ENCODE results near the gene HSPA12A. TPM values are rescaled to one million over a fixed set of nuclear protein-coding genes. Genes with fewer than 3 reads are reported as not detected.

Gene HSPA12A
- total RNA-seq: 0.46 and 0.64 TPM in 2 replicates

GRCh38 chr10:116742367-116743265 is at the start of gene HSPA12A:
Gene HSPA12A (minus strand): TSS chr10:116742566. CDS start chr10:116742469, 97 bp downstream.
- peaks cover 55% of the 10 kb centered on the region for H3K27me3 Mint-ChIP-seq (ENCODE audit: low read depth)
- H3K9me3 Mint-ChIP-seq: no peaks in the 10 kb centered on the region
- intact Hi-C loops (cut with micrococcal nuclease): loop anchor here (2.0 kb wide), 1 partner anchor 46 kb away; no protein-coding TSS in a partner anchor
- DNase-seq (ENCODE audit: low spot score): peak; percentile 41
- no peak within 1 kb of the TSS for H3K27ac Mint-ChIP-seq
- peak within 1 kb of the TSS; percentile 45 for H3K4me3 Mint-ChIP-seq (ENCODE audit: low read depth)
- peaks cover 2% of the 10 kb centered on the region for H3K4me1 Mint-ChIP-seq (ENCODE audit: low read depth)
- no peaks in the 10 kb centered on the region for H3K36me3 Mint-ChIP-seq (ENCODE audit: low read depth)

- peaks cover 3% of the 10 kb centered on the region for H3K27me3 Mint-ChIP-seq (ENCODE audit: low read depth)
- H3K4me3 Mint-ChIP-seq (ENCODE audit: low read depth): no peak overlapping the region
- no peak for DNase-seq (ENCODE audit: low spot score)
- no peak overlapping the region for H3K27ac Mint-ChIP-seq
- intact Hi-C loops (cut with micrococcal nuclease): no loop called here
- peaks cover 5% of the 10 kb centered on the region for H3K9me3 Mint-ChIP-seq
- peaks cover 16% of the 10 kb centered on the region for H3K4me1 Mint-ChIP-seq (ENCODE audit: low read depth)
- H3K36me3 Mint-ChIP-seq (ENCODE audit: low read depth): no peaks in the 10 kb centered on the region
These were observed 48.9 kb upstream of the HSPA12A start for GRCh38 chr10:116791241-116791640.

- peaks cover 3% of the 10 kb centered on the region for H3K27me3 Mint-ChIP-seq (ENCODE audit: low read depth)
- intact Hi-C loops (cut with micrococcal nuclease): loop anchor here (1.0 to 2.0 kb wide), 2 partner anchors 45 to 106 kb away; partner anchors contain the start of gene HSPA12A
- peak overlapping the region; percentile 76 for H3K27ac Mint-ChIP-seq
- peak; percentile 65 for DNase-seq (ENCODE audit: low spot score)
- H3K36me3 Mint-ChIP-seq (ENCODE audit: low read depth): no peaks in the 10 kb centered on the region
- peaks cover 5% of the 10 kb centered on the region for H3K9me3 Mint-ChIP-seq
- H3K4me1 Mint-ChIP-seq (ENCODE audit: low read depth): peaks cover 17% of the 10 kb centered on the region
- H3K4me3 Mint-ChIP-seq (ENCODE audit: low read depth): peak overlapping the region; percentile 45
These were observed 45.7 kb upstream of the HSPA12A start for GRCh38 chr10:116787893-116788665.

- peaks cover 13% of the 10 kb centered on the region for H3K4me1 Mint-ChIP-seq (ENCODE audit: low read depth)
- peak overlapping the region; percentile 76 for H3K27ac Mint-ChIP-seq
- H3K4me3 Mint-ChIP-seq (ENCODE audit: low read depth): peak overlapping the region; percentile 45
- H3K9me3 Mint-ChIP-seq: no peaks in the 10 kb centered on the region
- DNase-seq (ENCODE audit: low spot score): no peak
- peaks cover 3% of the 10 kb centered on the region for H3K27me3 Mint-ChIP-seq (ENCODE audit: low read depth)
- H3K36me3 Mint-ChIP-seq (ENCODE audit: low read depth): no peaks in the 10 kb centered on the region
- intact Hi-C loops (cut with micrococcal nuclease): no loop called here
These were observed 44.8 kb upstream of the HSPA12A start for GRCh38 chr10:116787053-116787659.

GRCh38 chr10:116785867-116786266 is 43.5 kb upstream of the HSPA12A start:
- H3K9me3 Mint-ChIP-seq: no peaks in the 10 kb centered on the region
- no peak overlapping the region for H3K4me3 Mint-ChIP-seq (ENCODE audit: low read depth)
- no peak overlapping the region for H3K27ac Mint-ChIP-seq
- intact Hi-C loops (cut with micrococcal nuclease): no loop called here
- H3K4me1 Mint-ChIP-seq (ENCODE audit: low read depth): peaks cover 13% of the 10 kb centered on the region
- peaks cover 6% of the 10 kb centered on the region for H3K27me3 Mint-ChIP-seq (ENCODE audit: low read depth)
- H3K36me3 Mint-ChIP-seq (ENCODE audit: low read depth): no peaks in the 10 kb centered on the region
- no peak for DNase-seq (ENCODE audit: low spot score)

GRCh38 chr10:116785282-116785681 is 42.9 kb upstream of the HSPA12A start:
- Mint-ChIP-seq H3K4me1 (ENCODE audit: low read depth) (peaks cover 13% of the 10 kb centered on the region), H3K4me3 (ENCODE audit: low read depth) (no peak overlapping the region), H3K36me3 (ENCODE audit: low read depth) (no peaks in the 10 kb centered on the region), H3K9me3 (no peaks in the 10 kb centered on the region), H3K27me3 (ENCODE audit: low read depth) (peaks cover 5% of the 10 kb centered on the region), H3K27ac (no peak overlapping the region)
- DNase-seq (ENCODE audit: low spot score): no peak
- intact Hi-C loops (cut with micrococcal nuclease): no loop called here

GRCh38 chr10:116784651-116785050 is 42.3 kb upstream of the HSPA12A start:
- Mint-ChIP-seq H3K9me3 (no peaks in the 10 kb centered on the region), H3K27ac (no peak overlapping the region), H3K4me3 (ENCODE audit: low read depth) (no peak overlapping the region), H3K4me1 (ENCODE audit: low read depth) (peaks cover 13% of the 10 kb centered on the region), H3K27me3 (ENCODE audit: low read depth) (peaks cover 5% of the 10 kb centered on the region), H3K36me3 (ENCODE audit: low read depth) (no peaks in the 10 kb centered on the region)
- DNase-seq (ENCODE audit: low spot score): no peak
- intact Hi-C loops (cut with micrococcal nuclease): no loop called here

GRCh38 chr10:116784035-116784434 is 41.7 kb upstream of the HSPA12A start:
- Mint-ChIP-seq H3K27ac (no peak overlapping the region), H3K36me3 (ENCODE audit: low read depth) (no peaks in the 10 kb centered on the region), H3K4me3 (ENCODE audit: low read depth) (no peak overlapping the region), H3K9me3 (no peaks in the 10 kb centered on the region), H3K27me3 (ENCODE audit: low read depth) (peaks cover 5% of the 10 kb centered on the region), H3K4me1 (ENCODE audit: low read depth) (peaks cover 13% of the 10 kb centered on the region)
- DNase-seq (ENCODE audit: low spot score): no peak
- intact Hi-C loops (cut with micrococcal nuclease): no loop called here

GRCh38 chr10:116783011-116783655 is 40.8 kb upstream of the HSPA12A start:
- Mint-ChIP-seq H3K9me3 (no peaks in the 10 kb centered on the region), H3K4me3 (ENCODE audit: low read depth) (no peak overlapping the region), H3K4me1 (ENCODE audit: low read depth) (peaks cover 11% of the 10 kb centered on the region), H3K27ac (no peak overlapping the region), H3K36me3 (ENCODE audit: low read depth) (no peaks in the 10 kb centered on the region), H3K27me3 (ENCODE audit: low read depth) (peaks cover 3% of the 10 kb centered on the region)
- no peak for DNase-seq (ENCODE audit: low spot score)
- intact Hi-C loops (cut with micrococcal nuclease): no loop called here

- Mint-ChIP-seq H3K4me3 (ENCODE audit: low read depth) (no peak overlapping the region), H3K27ac (no peak overlapping the region), H3K9me3 (no peaks in the 10 kb centered on the region), H3K27me3 (ENCODE audit: low read depth) (peaks cover 3% of the 10 kb centered on the region), H3K4me1 (ENCODE audit: low read depth) (peaks cover 1% of the 10 kb centered on the region), H3K36me3 (ENCODE audit: low read depth) (no peaks in the 10 kb centered on the region)
- intact Hi-C loops (cut with micrococcal nuclease): no loop called here
- no peak for DNase-seq (ENCODE audit: low spot score)
These were observed 39.1 kb upstream of the HSPA12A start for GRCh38 chr10:116781370-116781884.

- Mint-ChIP-seq H3K4me3 (ENCODE audit: low read depth) (no peak overlapping the region), H3K27ac (no peak overlapping the region), H3K36me3 (ENCODE audit: low read depth) (no peaks in the 10 kb centered on the region), H3K9me3 (no peaks in the 10 kb centered on the region), H3K27me3 (ENCODE audit: low read depth) (peaks cover 3% of the 10 kb centered on the region), H3K4me1 (ENCODE audit: low read depth) (peaks cover 1% of the 10 kb centered on the region)
- intact Hi-C loops (cut with micrococcal nuclease): no loop called here
- DNase-seq (ENCODE audit: low spot score): no peak
These were observed 38.4 kb upstream of the HSPA12A start for GRCh38 chr10:116780691-116781205.
